Left hindlimb (tissue), 1 donor: ENCODE measurements around the gene MED27.
"Not testable (repeated sequence)": the region's sequence is repeated elsewhere in the genome, so short reads cannot be mapped to it uniquely, and the experiment has no call there.

Experiments
- DNase-seq: peaks from one replicate; pipeline ENCODE4 v3.0.0-alpha.2; 2018

Gene MED27

DNA sequence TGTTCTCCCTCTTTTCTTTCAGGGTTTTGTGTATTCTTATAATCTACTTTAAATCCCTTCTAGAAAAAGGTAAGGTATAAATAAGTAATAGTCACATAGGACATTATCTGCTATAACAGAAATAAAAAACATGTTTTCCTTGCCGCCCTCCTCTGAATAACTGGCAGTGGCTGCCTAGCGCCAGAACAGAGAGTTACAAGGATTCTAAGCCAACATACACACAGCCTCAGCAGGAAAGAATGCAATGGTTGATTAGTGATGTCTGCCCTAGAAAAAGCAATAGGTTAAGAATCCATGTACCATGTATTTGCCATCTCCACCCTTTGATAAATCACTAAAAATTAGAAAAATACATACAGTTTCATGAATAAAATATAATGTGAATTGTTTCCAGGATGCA, 4.9 kb downstream of the MED27 start:
- DNase-seq, result no peak

DNA sequence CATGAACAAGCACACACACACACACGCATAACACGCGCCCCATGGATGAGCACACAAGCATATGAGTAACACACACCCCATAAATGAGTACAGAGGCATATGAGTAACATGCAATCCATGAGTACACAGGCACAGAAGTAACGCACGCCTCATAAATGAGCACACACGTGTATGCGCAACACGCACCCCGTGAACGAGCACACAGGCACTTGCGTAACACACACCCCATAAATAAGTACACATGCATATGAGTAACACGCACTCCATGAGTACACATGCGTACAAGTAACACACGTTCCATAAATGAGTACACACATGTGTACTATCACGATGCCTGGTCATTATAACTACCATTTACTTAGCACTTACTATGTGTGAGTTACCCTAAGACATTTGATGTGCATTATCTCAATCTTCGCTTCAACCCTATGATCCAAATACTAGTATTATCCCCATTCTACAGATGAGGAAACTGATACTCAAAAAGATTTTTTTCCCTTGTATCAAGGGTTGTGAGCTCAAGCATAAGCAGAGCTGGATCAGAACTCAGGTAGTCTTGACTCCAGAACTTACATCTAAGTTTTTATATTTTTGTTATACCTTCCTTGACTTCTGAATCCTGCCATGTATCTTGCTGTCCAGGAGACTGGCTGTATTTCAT, 7.7 kb downstream of the MED27 start:
- no peak for DNase-seq

DNA sequence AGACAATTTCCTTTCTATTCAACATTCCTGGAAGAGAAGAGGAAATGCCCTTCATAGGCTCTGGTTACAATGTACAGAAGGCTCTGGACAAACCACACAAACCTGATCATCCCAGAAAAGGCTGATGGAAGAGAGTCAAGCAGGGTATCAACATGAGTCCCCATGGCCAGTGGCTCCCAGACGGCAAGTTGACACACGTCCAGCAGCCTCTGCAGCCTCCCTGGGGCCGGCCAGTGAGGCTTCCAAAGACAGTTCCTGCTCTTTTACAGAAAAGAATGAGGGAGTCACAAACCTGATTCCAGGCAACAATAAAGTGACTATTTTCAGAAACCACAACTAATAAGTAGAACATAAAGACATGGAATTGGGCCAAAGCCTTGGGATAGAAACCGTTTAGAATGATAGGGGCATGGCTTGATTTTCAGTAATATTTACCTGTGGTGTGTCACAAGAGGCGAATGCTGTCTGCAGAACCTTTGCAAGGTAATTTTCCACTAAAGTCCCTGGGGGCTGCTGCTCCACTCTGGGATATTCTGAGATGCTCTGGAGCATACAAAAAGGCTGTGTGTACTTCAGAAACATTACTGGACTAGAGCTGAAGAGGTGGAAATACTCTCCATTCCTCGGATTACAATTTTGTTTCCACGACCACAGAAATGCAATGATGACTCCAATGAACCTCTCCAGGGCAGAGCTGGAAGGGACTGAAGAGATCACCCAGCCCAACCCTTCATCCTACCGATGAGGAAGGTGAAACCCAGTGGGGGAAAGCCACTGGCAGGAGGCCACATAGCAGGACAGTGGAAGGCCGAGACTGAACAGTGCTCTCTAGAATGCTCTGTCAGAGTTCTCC, 10.4 kb downstream of the MED27 start:
- no peak for DNase-seq

DNA sequence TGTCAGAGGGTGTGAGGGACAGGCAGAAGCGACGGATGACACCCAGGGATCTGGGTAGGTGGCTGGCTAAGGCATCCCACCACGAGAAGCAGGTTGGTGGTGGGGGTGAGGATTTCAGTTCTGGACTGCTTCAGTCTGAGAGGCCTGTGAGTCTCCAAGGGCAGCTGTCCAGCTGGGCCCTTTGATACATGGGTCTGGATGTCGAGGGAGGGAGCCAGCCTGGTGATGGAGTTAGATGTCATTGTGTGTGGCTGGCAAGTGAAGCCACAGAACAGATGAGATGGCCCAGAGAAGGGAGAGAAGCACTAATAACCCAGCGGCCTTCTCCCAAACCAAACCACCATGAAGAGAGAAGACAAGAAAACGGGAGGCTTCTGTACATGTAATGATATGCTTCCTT, 11.1 kb downstream of the MED27 start:
- peak; percentile 56 for DNase-seq

DNA sequence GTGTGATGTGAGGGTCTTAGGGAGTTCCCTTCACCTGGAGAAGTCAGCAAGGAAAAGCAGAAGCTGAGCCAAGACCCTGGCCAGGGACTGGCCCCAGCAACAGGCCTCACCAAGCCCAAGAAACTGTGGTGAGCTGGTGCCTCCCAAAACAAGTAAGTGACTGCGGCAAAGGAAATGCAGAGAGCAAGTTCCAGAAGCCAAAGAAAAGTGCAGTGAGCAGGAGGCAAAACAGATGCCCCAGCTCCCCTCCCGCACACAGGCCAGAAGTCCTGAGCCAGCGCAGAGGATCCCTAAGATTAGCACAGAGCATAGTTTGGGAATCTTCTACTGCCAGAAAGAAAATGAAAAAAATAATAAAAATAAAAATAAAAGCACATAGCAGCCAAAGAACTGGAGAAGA, 13.2 kb downstream of the MED27 start:
- no peak for DNase-seq

DNA sequence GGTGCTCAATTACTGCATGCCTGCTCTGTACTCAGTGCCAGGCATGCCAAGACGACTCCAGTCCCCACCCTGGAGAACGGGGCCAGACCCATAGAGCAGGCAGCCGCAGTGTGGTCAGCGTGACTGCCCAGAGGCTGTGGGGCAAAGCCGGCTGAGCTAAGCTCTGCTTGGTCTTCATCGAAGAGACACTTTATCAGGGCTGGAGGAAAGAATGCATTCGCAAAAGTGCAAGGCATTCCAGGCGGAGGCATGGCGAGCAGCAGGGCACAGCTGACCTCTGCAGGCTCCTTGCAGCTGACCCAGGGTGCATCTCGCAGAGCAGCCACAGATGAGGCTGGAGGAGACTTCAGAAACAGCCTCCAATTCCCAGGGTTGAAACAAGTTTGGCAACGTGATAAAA, 13.6 kb downstream of the MED27 start:
- DNase-seq, result no peak

DNA sequence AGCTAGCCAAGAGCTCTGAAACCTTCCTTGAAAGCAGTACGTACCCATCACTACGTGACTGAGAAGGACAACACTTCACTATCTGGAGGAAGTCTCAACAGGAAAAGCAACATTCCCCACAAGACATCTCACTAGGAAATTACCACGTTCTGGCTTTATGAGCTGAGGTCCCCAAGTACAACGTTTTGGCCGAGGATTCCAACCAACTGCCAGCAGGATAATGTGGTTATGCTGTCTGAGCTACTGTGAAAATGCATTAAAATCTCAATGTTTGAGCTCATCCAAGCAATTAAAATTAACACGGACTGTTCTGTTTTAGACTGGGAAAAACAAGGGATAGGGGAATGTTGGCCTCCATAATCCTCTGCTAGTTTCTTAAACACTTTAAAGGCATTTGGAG, 16.4 kb downstream of the MED27 start:
- DNase-seq, result no peak

DNA sequence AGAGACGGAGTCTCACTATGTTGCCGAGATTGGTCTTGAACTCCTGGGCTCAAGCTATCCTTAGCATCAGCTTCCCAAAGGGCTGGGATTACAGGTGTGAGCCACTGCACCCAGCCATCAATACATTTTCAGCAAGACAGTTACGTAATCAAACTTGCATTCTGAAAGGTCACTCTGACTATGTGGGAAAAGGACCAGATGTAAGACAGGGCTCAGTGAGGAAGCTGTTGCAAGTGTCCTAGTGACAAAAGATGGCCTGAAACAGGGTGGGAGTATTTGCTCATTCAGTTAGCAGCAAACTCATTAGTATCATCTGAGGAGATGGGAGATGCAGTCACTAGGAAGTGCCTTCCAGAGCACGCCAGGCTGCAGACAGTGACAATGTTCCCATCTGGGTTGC, 16.9 kb downstream of the MED27 start:
- DNase-seq, result no peak

DNA sequence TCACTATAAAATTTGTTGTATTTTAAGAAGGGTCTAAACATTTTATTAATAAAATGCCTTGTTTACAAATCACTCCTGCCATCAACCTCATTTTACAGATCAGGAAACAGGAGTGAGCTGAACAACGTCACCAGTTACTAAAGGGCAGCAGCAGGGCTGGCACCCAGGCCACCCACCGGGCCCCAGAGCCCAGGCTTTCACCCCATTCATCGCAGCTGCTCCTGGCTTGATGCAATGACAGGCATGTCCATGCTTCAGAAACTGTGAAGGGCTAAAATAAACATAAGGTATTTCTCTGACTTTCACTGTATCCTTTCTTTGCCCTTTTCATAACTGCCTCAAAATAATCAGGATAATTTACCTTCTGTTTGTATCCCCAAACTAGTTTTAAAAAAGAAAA, 18.1 kb downstream of the MED27 start:
- no peak for DNase-seq

DNA sequence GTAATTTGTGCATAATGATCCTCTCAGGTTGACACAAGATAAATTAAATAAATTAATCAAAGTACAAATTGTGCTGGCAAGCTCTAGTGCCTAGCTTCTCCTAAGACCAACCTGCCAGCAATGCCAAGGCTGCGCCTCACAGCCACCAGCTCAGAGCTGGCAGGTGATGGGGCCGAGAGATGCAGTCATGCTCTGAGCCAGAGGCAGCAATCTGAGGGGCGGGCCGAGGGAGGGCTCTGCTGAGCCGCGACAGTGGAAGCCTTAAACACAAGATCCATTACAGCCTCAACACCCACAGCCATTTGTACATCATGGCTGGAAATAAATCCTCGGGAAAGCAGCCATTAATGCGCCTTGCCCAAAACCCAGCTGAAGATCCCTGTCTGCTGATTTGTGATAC, 20.3 kb downstream of the MED27 start:
- no peak for DNase-seq

DNA sequence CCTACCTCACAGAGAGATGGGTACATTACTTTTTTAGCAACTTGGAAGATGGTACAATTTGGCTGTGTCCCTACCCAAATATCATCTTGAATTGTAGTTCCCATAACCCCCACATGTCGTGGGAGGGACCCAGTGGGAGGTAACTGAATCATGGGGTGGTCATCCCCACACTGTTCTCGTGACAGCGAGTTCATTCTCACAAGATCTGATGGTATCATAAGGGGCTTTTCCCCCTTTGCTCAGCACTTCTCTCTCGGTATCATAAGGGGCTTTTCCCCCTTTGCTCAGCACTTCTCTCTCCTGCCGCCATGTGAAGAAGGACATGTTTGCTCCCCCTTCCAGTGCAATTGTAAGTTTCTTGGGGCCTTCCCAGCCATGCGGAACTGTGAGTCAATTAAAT, 21.4 kb downstream of the MED27 start:
- DNase-seq, result not testable (repeated sequence)

DNA sequence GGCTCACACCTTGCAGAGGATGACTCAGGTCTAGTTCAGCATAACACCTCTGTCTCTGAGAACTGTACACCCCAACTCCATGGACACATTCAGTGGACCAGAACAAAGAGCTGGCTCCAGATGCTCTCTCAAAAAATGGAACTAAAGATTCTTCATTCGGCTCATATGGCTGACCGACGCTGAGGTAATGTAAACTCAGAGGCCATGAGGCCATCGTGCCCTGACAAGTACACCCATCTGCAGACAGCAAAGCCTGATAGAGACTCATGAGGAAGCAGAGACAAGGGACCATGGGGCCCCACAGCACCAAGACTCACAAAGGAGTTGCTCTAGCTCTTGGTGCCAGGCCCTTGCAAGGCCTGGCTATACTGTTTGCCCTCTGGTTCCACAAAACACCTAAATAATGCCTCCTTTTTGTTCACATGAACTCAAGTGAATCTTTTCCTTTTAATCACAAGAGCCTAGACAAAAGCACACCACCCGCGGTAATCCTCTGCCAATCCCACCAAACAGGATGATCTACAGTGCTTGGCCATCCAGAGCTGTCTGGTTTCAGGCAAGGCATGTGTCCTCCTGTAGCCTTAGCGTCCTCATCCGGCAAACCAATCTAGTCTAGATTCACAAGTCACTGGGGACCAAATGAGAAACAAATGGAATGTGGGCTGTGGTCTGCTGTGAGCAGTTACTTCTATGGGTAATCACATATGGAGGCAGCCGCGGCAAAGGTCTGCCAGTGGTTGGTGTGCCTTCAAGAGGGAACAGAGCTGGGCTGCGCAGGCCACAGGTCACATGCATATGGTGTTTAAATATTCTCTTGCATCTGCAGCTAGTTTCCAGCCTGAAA, 22.7 kb downstream of the MED27 start:
- DNase-seq, result no peak

DNA sequence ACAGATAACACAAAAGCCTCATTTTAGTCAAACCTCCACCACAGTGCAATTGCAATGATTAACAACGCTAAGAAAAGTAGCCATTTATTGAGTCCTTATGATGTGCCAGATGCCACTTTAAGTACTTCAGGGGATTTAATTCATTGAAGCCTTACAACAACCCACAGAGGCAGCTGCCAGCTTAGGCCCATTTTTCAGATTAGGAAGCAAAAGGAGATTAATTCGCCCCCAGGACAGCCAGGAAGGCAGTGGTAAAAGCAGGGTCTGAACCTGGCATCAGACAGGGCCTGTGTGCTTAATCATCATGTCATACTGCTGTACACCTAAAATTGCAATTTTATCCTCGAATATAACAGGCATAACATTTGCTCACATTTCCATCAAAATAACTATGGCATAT, 23.9 kb downstream of the MED27 start:
- DNase-seq, result no peak

DNA sequence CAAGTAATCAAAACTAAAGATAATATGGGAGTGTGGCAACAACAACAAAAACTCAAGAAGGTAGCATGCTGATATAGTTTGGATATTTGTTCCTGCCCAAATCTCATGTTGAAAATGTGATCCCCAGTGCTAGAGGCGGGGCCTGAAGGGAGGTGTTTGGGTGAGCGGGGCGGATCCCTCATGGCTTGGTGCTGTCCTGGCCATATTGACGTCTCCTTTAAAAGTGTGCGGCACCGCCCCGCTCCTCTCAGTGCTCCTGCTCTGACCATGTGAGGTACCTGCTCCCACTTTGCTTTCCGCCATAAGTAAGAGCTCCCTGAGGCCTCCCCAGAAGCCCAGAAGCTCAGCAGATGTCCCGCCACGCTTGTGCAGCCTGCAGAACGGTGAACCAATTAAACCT, 25.6 kb downstream of the MED27 start:
- DNase-seq, result no peak

DNA sequence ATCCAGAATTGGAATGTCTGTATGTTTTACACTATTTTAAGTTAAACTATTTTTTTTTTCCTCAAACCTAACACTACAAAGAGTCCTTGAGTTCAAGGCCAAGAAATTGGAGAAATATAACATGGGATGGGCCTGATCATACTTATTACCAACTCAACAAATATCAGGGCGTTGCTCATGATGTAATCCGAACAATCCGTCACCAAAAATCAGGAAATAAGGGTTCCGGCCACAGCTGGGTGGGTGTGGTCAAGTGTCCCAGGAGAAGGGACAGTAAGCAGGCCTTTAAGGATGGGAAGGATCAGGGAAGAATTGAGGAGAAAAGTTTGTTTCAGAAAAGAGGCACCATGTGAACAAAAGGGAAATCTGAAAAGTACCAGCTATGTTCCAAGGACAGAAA, 29.8 kb downstream of the MED27 start:
- no peak for DNase-seq

DNA sequence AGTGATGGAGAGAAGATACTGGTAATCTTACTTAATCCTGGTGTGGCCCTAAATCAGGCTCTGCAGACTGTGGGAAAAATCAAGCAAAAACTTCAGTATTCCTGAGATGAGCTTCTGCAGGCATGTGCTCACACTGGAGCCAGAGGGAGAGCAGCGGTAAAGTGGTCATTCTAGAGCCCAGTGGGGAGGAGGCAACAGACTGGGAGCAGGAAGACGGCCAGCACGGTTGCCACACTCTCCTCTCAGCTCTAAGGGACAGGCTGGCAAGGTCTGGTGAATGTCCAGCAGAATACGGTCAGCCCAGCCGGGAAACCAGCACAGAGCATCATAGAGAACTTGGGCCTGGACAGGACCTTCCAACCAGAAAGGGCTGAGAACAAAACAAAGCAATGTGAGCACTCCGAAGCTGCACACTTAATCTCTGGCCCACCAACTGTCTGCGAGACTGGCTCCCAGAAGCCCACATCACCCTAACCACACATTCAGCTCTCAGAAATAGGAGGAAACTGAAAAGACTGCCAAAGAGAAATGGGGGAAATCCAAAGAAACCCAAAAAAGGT, 30.3 kb downstream of the MED27 start:
- no peak for DNase-seq

DNA sequence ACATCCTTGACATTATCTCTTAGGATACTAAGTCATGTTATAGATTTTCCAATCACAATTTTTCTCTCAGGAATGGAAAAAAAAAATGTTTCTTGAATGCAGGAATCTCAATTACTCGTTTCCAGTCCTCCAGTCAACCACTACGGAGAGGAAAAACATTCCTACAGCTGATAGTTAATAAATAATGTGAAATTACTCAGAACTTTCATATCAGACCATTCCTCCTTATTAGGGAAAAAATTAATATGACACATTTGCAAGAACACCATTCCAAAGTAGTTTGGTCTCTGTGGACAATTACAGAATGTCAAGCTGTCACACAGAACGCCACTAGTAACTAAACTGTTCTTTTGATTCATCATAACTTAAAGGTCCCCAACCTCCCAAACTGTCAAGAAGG, 31.5 kb downstream of the MED27 start:
- DNase-seq, result no peak

DNA sequence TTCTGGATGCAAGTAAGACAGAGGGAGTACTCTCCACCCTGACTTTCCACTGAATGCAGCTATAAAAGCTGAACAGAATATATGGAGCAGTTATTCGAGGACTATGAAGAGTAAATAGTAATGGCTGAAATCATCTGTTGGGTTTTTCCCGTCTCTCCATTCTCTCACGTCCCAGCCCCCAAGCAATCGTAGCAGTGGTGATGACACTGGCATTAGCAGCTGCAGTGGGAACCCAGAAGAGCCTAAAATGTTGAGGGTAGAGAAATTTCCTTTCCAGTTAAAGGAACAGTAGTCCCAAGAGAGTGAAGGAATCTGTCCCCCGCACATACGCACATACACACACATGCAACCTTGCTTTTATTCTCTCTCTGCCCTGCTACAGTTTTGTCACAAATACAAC, 33.2 kb downstream of the MED27 start:
- DNase-seq, result no peak

DNA sequence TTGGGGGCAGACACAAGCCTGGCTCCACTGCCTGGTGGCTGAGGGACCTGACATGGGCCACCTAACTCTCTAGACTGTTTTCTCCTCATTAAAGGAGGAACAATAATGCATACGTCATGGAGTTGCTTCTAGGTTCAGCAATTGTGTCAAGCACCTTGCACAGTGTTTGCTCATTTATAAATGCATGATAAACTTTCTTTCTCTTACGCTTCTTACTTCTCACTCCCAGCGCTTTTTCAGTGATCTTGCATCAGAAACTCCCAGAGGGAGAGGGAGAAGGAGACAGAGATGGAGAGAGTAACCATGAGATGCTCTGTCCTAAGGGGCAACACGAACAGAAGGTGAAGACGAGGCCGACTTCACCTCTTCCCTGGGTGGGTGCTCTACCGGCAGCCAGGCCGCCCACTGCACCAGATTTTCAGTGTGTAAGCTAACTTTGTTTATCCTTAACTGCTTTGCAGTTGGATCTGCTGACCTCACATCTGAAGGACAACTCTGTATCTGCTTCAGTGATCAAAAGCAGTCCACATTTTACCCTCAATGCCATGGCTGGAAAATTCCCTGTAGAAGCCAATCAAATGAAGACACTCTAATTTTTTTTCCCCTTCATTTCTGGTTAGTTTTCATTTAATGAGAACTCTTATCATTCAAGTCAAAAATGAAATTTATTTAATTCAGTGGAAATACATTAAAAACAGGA, 35.3 kb downstream of the MED27 start:
- DNase-seq, result no peak

DNA sequence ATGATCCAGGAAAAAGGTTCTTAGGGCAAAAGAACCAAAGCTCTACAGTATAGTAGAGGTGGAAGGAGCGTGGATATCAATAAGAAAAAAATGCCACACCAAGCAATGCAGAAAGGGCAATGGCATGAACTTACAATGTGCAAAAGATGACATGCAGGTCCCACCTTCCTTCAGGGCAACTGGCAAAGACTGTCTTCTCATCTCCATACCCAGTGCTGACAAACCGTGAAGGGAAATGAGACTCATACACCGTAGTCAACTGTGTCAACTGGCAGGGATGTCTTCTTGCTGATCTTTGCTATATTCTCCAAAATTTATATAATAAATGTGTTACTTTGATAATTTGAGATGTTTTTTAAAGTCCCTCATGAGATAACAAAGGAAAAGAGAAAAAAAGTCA, 36.0 kb downstream of the MED27 start:
- no peak for DNase-seq

DNA sequence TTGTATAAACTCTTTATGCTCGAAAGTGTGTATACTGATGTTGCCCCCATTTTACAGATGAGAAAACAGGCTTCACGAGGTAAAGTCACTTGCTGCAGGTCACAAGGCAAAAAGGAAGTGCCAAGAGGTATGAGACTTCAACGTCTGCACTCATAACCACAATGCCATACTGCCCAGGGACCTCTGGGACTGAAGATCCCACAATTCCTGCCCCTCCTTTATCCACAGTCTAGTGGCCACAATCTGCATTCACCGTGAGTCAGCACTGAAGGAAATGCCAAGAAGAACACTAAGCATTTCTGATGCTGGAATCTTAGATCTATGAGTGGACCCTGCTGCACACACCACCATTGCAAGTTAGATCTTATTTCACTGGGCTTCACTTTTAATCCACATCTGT, 37.3 kb downstream of the MED27 start:
- no peak for DNase-seq

DNA sequence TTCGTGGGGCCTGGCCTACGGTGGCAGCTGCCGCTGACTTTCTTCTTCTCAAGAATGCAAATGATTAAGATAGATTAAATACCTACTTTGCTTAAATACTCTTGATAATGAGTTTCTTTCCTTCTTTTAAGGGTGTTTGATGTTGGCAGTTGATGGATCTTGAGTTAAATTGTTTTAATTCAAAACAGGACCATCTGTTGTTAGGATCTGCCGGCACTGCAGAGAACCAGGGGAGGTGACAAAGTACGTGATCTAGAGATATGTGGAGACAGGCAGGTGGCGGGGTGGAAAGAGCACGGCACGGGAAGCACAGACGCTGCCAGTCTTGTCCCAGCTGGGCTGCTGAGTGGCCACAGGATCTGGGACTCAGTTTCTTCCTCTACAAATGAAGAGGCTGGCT, 37.9 kb downstream of the MED27 start:
- DNase-seq, result no peak

DNA sequence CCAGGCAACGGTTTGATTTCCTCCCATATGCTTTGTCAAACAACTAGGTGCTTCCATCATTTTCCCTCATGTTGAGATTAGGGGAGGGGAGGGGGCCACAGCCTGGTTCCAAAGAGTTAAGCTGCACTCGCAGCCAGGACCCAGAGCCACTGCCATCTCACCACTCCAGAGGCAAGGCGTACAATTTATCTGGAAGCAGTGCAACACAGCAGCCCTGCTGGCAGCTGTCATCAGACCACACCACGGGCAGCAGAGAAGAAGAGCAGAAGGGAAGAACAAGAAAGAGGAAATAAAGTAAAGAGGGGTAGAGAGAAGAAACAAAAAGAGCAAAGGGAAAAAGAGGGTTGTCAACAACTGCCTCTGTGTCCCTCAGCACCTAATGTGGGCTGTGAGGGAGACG, 38.9 kb downstream of the MED27 start:
- DNase-seq, result no peak
